ENCODE measurements around the gene ADH5. TPM values are rescaled to one million over a fixed set of nuclear protein-coding genes. Genes with fewer than 3 reads are reported as not detected.

Gene ADH5
- total RNA-seq, 2 experiments from 2014 or later, result 50.0 to 88.6 TPM

GRCh38 chr4:99135541-99136162 is 47.1 kb upstream of the ADH5 start:
- no peaks in the 10 kb centered on the region for H3K9me2 ChIP-seq (ENCODE audit: insufficient read depth, low read length)
- no peak overlapping the region for H2AFZ ChIP-seq (ENCODE audit: low read length)
- no peak for DNase-seq (ENCODE audit: low spot score)
- TF ChIP-seq CTCF (conservative IDR thresholded peaks at IDR 0.05; ENCODE audit: low read length) (no peak), EZH2phosphoT487 (IDR thresholded peaks at IDR 0.05; ENCODE audit: borderline replicate concordance, low read depth, low read length) (no peak)
- no peak overlapping the region for H3K4me2 ChIP-seq (ENCODE audit: low read length)
- H3K36me3 ChIP-seq (ENCODE audit: insufficient read depth, low read length), result no peaks in the 10 kb centered on the region
- ChIA-PET POLR2A (no interaction called here), CTCF (ENCODE audit: unreplicated experiment) (no interaction called here)
- H3K4me1 ChIP-seq (ENCODE audit: insufficient read depth, low read length, poor library complexity, severe bottlenecking), result no peaks in the 10 kb centered on the region
- no peaks in the 10 kb centered on the region for H3K9me3 ChIP-seq (ENCODE audit: low read length)
- no peak overlapping the region for H3K27ac ChIP-seq (ENCODE audit: low read depth, low read length, poor library complexity, severe bottlenecking)
- intact Hi-C loops (cut with micrococcal nuclease; ENCODE audit: unreplicated experiment), result no loop called here
- H3K79me2 ChIP-seq (ENCODE audit: insufficient read depth, low read depth, low read length), result no peaks in the 10 kb centered on the region
- no TSS peak for BruUV-seq (replicated peaks)
- H3K4me3 ChIP-seq (ENCODE audit: low read depth, low read length, poor library complexity, severe bottlenecking), result no peak overlapping the region
- H4K20me1 ChIP-seq (ENCODE audit: insufficient read depth, low read length), result no peaks in the 10 kb centered on the region

GRCh38 chr4:99134586-99134985 is 46.0 kb upstream of the ADH5 start:
- H3K9me3 ChIP-seq (ENCODE audit: low read length), result no peaks in the 10 kb centered on the region
- no peaks in the 10 kb centered on the region for H3K9me2 ChIP-seq (ENCODE audit: insufficient read depth, low read length)
- ChIA-PET POLR2A (interaction anchor here (0.6 to 0.8 kb wide), 2 partner anchors 12 to 16 kb away, joined by 3 read pairs; no protein-coding TSS in a partner anchor), CTCF (ENCODE audit: unreplicated experiment) (no interaction called here)
- H3K4me2 ChIP-seq (ENCODE audit: low read length), result no peak overlapping the region
- H3K36me3 ChIP-seq (ENCODE audit: insufficient read depth, low read length), result no peaks in the 10 kb centered on the region
- no peak for DNase-seq (ENCODE audit: low spot score)
- intact Hi-C loops (cut with micrococcal nuclease; ENCODE audit: unreplicated experiment), result no loop called here
- H3K4me1 ChIP-seq (ENCODE audit: insufficient read depth, low read length, poor library complexity, severe bottlenecking), result no peaks in the 10 kb centered on the region
- no peak overlapping the region for H3K4me3 ChIP-seq (ENCODE audit: low read depth, low read length, poor library complexity, severe bottlenecking)
- BruUV-seq (replicated peaks), result no TSS peak
- H3K27ac ChIP-seq (ENCODE audit: low read depth, low read length, poor library complexity, severe bottlenecking), result no peak overlapping the region
- H3K79me2 ChIP-seq (ENCODE audit: insufficient read depth, low read depth, low read length), result no peaks in the 10 kb centered on the region
- H2AFZ ChIP-seq (ENCODE audit: low read length), result no peak overlapping the region
- TF ChIP-seq CTCF (conservative IDR thresholded peaks at IDR 0.05; ENCODE audit: low read length) (no peak), EZH2phosphoT487 (IDR thresholded peaks at IDR 0.05; ENCODE audit: borderline replicate concordance, low read depth, low read length) (no peak)
- no peaks in the 10 kb centered on the region for H4K20me1 ChIP-seq (ENCODE audit: insufficient read depth, low read length)

DNA sequence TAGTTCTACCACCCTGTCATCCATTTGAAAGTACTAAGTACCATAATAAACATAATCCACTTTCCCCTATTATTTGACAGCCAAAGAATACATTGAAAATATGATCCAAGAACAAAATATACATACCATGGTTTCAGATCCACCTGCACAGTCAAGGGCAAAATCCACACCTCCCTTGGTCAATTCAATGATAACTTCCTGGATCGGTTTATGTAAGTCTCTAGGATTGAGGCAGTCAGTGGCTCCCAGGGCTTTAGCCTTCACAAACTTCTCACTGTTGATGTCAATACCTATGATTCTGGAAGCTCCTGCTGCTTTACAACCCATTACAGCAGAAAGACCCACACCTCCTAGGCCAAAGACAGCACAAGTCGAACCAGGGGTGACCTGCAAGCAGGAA is 42.8 kb upstream of the ADH5 start:
- no TSS peak for BruUV-seq (replicated peaks)
- no peak for TF ChIP-seq EZH2phosphoT487 (IDR thresholded peaks at IDR 0.05; ENCODE audit: borderline replicate concordance, low read depth, low read length)
- no peak for TF ChIP-seq CTCF (conservative IDR thresholded peaks at IDR 0.05; ENCODE audit: low read length)
- H3K4me1 ChIP-seq (ENCODE audit: insufficient read depth, low read length, poor library complexity, severe bottlenecking), result no peaks in the 10 kb centered on the region
- H3K9me3 ChIP-seq (ENCODE audit: low read length), result no peaks in the 10 kb centered on the region
- H3K27ac ChIP-seq (ENCODE audit: low read depth, low read length, poor library complexity, severe bottlenecking), result no peak overlapping the region
- no peak overlapping the region for H2AFZ ChIP-seq (ENCODE audit: low read length)
- intact Hi-C loops (cut with micrococcal nuclease; ENCODE audit: unreplicated experiment), result no loop called here
- H3K4me2 ChIP-seq (ENCODE audit: low read length), result no peak overlapping the region
- no peaks in the 10 kb centered on the region for H3K79me2 ChIP-seq (ENCODE audit: insufficient read depth, low read depth, low read length)
- no peaks in the 10 kb centered on the region for H4K20me1 ChIP-seq (ENCODE audit: insufficient read depth, low read length)
- H3K36me3 ChIP-seq (ENCODE audit: insufficient read depth, low read length), result no peaks in the 10 kb centered on the region
- H3K9me2 ChIP-seq (ENCODE audit: insufficient read depth, low read length), result no peaks in the 10 kb centered on the region
- DNase-seq (ENCODE audit: low spot score), result no peak
- POLR2A ChIA-PET, result interaction anchor here (0.8 kb wide), 1 partner anchor 10 kb away, joined by 3 read pairs; no protein-coding TSS in a partner anchor
- no peak overlapping the region for H3K4me3 ChIP-seq (ENCODE audit: low read depth, low read length, poor library complexity, severe bottlenecking)
- CTCF ChIA-PET (ENCODE audit: unreplicated experiment), result no interaction called here
